Activated CD8-positive, alpha-beta memory T cell treated with anti-CD3 and anti-CD28 coated beads for 48 hours (primary cell): ENCODE data around the gene TSPAN18.
A peak's percentile ranks its signal among the peaks of the same experiment; 100 is the strongest.

ENCODE experiments used
- DNase-seq, 3 experiments: peaks; one replicate each; pipeline ENCODE4 v3.0.0-alpha.2; 2020; ENCODE audit warnings: low read depth in 2 of 3, low spot score in 2 of 3

Gene TSPAN18

DNA sequence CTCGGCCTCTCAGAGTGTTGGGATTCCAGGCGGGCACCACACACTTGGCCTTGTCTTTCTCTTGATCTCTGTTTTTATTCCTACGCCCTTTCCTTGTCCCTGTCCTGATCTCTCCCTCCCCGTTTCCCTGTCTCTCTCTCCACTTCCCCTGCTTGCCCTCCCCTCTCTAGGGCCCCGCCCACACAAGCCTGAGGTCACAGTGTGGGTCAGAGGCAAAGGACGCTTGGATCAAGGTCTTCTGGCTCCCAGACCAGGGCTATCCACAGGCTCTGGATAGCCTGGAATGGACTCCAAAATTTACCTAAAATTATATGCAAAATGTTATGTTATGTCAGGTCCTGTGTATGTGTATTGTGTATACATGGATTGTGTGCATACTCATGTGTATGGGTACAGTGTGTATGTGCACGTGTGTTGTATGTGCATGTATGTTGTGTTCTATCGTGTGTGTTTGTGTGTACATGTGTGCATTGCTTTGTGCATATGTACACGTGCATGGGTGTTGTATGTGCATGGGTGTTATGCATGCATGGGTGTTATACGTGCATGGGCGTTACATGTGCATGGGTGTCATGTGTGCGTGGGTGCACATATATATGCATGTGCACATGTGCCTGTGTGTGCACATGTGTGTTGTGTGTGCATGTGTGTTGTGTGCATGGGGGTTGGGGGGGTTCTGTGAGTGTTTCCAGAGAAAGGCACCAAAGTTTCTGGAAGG, 185.7 kb downstream of the TSPAN18 start:
- no peak for DNase-seq

DNA sequence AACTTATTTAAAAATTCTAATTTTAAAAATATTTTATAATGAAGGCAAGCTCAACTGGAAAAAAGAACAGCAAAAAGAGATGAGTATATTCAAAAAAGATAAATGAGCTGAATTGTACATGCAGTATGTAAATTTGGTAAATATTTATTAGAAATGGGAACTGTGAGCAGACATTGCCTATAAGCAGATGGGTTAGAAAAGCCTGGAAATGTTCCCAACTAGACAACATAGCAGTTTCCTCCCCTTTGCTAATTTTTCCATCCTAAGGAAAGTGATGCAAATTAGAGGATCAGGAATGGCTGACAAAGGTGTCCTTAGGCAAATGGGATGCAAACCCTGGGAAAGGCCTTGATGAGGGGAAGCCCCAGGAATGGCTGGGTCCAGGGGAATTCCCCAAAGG, 186.7 kb downstream of the TSPAN18 start:
- DNase-seq, result no peak

DNA sequence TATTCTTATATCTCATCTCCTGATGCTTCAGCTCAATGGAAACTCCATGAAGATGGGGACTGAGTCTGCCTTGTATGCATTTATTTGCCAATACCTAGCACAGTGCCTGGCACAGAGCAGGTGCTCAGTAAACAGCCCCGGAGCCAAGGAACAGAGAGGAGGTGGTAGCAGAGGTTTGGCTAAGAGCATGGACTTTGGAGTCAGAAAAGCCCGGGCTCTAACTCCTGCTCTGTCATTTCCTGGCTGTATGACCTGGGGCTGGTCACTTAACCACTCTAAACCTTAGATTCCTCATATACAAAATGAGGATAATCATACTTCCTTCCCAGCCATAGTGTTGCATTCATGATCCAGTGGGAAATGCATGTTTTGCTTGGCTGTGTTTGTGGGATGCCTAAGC, 187.3 kb downstream of the TSPAN18 start:
- DNase-seq, result no peak

DNA sequence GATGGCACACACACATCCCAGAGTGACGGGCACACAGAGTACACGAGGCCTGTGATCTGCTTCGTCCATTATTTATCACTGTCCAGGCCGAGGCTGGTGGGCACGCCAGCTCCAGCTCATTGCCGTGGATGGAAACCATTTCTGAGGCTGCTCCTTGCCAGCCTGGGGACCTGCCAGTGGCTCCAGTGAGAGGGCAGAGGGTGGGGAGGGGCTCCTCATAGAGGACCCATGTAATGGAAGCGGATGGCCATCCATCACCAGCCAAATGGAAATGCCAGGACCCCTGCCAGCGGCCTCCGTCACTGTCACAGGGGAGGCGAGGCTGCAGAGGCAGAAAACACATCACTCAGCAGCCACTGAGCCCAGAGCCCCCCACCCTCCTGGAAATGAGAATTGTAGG, 188.2 kb downstream of the TSPAN18 start:
- no peak for DNase-seq

DNA sequence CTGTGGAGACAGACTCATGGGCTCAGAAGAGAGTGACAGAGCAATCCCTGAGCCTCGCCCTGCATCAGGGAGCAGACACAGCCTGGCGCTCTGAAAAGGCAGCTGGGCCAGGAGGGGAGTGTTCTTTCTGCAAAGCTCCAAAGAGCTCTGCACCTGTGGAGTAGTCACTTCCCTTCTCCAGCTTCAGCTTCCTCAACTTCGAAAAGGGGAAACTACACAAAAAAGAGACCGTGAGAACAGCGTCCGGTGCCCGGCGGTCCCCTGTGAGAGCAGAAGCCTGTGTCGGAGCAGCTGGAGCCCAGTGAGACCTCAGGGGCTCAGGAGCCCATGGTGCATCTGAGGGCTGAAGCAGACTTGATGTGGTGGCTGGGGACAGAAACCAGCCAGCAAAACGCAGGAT, 188.9 kb downstream of the TSPAN18 start:
- DNase-seq, result no peak

DNA sequence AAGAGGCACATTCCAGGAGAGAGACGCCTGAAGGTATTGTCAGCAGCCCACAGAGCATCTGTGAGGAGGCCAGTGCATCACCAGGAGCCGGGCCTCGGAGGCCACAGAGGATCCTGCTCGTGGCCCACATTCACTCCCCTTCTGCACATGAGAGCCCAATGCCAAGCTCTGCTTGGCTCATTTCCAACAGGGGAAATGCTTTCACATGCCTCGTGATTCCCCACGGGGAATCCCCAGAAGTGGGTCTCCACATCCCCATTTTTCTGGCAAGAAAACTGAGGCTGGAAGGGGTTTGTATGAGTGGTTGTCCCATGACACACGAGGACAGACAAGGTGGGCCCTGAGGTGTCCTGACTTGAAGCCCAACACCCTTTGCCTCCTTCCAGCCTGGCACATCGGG, 189.6 kb downstream of the TSPAN18 start:
- DNase-seq, result no peak

DNA sequence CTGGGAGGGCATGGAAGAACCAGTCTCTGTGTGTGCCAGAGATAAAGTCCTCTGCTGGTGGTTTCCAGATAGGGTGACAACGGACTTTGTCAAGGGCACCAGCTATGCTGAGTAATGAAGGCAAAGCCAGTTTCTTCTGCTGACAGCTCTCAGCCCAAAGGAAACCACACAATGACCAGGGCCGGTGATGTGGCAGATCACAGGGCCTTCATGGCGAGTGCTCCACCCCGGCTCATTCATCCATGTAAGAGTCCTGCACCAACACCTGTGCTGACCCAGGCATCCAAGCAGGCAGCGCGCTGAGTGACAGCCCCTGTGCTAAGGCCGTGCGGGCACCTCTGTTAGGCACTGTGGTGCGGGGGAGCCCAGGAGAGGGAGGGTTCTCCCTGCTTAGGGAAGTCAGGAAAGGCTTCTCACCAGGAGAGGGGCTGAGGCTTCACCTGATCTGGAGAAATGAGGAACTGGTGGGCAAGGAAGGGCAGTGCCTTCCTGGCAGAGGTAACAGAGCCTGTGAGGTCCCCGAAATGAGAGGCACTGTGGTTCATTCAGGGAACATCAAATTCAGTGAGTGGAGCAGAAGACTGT, 190.1 kb downstream of the TSPAN18 start:
- DNase-seq, result no peak

DNA sequence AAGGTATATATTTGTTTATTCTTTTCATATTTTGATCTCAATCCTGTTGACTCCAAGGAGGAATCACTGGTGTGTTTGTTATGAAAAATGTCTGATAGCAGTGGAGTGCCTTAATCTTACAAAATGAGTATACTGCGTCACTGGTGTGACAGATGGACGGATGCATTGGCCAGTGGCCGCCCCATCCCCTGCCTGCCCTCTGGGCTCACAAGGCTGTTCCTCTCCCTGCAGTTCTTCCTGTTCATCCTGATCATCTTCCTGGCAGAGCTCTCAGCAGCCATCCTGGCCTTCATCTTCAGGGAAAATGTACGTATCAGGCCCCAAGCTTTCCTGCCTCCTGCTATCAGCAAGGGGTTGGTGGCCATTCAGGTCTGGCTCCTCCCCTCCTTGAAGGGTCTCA, 191.0 kb downstream of the TSPAN18 start:
- no peak for DNase-seq

DNA sequence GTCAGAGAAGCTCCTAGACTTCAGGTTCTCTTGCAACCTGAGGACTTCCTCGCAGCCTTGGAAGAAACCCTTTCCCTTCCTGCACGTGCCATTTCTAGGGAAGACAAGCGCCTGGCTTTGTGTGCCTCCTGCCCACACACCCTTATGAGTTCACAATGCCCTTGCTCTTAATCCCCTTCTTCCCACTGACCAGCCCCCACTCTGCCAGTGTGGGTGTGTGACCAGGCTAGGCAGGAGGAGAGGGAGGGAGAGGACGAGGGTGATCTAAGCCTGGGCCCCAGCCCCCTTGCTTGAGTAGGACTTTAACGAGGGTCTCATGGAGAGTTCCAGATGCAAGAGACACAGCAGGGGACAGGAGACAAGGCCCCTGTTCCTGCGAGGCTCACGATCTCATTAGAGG, 193.7 kb downstream of the TSPAN18 start:
- DNase-seq, result no peak

DNA sequence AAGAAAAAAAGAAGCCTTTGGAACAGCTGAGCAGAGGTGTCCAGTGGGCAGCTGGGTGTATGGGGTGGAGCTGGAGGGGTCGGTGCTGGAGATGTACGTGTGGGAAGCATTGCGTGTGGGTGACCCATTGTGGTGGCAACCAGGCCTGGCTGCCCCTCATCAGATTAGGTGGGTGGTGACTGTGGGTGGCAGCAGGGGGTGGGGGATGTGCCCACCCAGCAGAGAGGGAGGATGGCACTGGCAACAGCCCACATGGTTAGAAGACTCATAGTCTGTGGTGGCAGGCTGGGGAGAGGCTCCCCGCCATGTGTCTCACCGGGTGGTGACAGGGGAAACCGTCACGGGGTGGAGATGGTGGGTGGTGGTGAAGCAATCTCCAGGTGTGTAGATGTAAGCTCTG, 196.4 kb downstream of the TSPAN18 start:
- no peak for DNase-seq

DNA sequence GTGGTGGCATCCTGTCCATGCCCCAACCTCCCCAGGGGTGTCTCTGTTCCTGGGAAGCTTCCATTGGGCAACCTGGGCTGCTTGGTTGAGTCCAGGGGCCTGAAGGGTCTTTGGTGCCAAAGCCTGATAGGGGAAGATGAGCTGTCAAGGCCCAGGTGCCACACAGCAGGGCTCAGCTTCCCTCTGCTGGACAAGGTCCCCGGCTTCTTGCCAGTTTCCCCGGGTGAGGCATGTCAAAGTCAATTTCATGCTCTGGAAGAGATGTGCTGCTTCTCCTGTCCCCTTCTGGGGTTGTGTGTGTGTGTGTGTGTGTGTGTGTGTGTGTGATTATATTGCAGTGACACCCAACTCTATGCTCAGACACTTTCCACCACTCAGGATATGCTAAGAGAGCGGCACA, 197.0 kb downstream of the TSPAN18 start:
- DNase-seq, result no peak

DNA sequence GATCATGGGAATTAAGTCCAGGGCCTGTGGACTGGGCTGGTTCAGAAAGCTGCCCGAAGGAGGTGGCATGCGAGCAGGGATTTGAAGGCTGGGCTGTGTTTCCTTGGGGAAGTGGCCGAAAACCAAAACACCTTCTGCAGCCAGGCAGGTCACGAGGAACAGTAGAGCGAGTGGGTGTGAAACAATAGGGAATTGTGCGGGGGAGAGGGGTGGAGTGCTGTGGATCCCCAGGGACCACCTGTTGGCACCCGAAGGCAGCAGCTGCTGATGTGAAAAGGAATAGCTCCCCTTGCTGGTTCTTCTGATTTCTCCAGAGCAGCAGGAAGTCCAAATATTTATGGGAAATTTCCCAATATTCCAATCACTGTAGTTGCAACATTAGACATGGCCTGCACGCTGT, 199.3 kb downstream of the TSPAN18 start:
- no peak for DNase-seq

DNA sequence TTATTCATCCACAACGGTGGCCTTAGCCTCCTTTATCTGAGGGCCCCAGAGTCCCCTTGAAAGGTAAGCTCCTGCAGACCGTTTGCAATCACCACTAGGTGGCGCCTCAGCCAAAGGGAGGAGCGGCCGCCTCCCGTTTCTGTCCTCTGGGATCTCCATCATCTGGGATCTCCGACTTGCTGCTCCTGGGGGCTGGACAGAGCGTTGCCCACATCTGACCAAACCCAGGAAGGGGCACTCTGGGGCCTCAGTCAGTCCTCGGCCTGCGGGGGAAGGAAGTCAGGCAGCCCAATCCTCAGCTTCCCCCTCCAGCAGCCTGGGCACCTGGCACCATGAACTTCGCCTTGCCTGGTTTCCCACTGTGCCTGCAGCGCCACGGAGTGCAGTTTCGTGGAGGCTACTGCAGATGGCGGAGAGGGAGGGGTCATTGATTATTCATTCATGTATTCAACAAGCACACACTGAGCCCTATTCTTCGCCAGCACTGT, 200.5 kb downstream of the TSPAN18 start:
- DNase-seq, result peak; percentile 25 to 43 (median 35)

DNA sequence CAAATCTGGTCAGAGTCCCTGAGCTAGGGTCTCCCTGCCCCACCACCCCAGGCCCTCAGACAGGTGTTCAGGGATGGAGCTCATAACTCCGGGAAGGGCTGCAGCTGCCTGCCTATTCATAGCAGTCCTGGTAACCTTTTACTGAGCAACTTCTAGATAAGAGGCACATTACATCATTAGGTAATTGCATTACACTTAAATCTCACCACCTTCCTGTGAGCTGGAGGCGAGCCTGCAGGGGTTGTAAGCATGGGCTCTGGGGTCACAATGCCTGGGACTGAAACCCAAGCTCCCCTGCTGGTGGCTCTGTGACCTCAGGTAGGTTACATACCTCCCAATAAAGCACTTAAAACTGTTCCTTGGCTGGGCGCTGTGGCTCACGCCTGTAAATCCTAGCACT, 201.4 kb downstream of the TSPAN18 start:
- no peak for DNase-seq

DNA sequence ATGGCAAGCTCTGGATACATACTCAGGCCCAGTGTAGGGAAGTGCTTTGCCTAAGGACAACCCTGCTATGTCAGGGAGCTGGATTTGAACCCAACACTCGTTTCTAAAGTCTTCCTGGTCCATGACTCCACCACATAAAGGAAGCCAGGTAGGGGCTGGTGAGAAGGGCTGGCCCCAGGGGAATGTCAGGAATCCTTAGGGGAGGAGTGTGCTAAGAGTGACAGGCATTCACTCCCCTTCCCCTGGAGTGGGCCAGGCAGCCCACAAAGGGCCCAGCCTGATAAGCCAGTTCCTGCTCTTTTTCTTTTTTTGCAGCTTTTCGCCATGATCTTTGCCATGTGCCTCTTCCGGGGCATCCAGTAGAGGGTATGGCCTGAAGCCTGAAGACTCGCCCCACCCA, 202.1 kb downstream of the TSPAN18 start:
- DNase-seq, result no peak

DNA sequence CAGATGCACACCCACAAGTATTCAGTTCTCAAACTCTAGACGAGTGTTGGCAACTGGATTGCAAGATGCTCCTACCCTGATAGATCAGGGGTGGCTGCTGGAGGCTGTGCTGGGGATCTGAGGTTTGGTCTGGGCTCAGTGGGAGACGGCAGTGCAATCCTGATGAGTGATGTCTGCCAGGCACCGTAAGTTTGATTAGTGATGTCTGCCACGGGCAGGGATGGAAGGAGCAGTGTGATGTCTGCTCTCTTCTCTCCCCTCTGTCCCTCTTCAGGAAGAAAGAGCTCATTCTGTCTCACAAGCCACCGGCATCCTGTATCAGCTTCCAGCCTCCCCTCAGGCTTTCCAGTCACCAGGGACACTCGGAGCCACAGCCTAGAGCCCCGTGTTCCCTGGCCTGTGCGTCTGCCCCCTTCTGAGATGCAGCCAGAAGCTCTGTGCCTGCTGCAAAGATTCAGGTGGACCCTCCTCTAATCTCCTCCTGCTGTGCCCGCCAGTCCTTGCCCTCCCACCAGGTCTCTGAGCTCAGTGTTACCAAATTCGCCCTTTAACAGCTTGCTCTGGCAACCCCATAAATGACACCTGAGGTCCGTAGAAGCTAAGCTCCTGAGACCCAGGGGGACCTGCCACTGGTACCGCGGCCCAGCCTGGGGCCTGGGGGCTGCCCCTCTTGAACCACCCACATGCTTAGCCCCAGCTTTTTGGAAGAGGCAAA, 204.0 kb downstream of the TSPAN18 start:
- no peak for DNase-seq

DNA sequence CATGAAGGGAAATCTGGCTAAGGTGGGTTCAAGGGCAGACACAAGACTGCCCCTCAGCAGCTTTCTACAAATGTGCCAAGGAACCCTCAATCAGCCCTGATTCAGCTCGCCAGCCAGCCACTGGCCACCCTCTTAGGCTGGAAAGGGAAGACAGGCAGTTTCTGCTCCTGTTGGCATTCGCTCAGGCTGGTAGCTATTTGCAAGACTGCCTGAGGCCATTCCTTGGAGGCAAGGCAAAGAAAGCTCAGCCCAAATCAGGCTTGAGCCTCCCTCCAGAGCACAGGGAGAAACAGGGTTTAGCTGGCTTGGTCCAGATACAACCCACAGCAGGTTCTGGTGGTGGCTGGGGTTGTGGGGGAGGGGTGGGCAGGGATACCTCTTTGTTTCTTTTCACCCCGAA, 204.7 kb downstream of the TSPAN18 start:
- no peak for DNase-seq

DNA sequence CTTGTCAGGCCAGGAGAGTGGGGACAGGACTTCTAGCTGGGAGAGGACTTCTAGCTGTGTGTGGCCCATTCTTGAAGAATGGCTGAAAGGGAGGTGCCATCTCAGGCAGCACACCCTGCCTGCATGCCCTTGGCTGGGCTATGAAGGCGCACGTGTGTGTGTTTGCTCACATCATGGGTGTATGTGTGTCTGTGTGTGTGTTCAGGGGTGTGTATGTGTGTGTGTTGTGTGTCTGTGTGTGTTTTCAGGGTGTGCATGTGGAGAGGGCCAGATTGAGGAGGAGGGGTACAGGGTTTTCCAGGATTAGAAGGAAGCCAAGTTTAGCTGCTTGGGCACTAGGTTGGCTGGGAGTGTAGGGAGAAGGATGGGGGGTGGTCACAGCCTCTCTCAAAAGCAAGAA, 207.3 kb downstream of the TSPAN18 start:
- DNase-seq, result no peak

DNA sequence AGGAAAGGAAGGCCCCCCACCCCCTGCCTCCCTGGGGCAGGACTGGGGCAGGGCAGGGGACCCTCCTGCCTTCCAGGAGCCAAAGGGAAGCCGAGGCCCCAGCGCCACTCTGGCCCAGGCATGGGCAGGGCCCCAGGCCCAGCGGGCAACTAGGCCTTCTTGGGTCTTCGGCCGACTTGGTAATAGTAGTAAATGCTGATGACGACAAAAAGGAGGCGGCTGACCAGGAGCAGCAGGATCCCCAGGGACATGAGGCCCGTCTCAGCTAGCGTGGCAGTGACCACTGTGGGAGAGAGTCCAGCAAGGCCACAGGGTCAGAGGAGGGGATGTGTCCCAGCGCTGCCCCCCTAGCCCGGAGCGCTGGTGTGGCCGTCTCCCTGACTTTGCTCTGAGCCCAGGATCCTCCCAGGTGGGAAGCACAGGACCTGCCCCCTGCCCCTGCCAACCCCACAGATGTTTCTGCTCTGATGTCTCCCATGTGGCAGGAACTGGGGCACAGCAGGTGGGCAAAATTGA, 208.0 kb downstream of the TSPAN18 start:
- no peak for DNase-seq

DNA sequence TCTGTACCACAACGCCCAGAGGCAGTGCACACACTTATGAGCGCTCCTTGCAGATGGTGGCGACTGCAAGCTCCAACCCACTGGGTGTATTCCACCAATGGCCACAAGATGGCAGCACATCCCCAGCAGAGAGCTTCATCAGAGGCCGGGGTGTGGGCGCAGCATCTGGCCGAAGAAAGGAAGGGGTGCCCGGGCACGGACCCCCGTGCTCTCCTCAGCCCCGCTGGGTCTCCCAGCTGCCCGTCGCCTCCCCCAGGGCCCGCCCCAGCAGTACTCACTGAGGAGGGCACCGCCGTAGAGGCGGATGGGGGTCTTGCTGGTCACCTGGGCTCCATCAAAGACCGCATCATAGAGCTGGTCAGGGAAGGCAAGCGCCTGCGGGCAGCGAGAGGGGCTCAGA, 209.8 kb downstream of the TSPAN18 start:
- DNase-seq, result peak; percentile 62 to 83 (median 81)

DNA sequence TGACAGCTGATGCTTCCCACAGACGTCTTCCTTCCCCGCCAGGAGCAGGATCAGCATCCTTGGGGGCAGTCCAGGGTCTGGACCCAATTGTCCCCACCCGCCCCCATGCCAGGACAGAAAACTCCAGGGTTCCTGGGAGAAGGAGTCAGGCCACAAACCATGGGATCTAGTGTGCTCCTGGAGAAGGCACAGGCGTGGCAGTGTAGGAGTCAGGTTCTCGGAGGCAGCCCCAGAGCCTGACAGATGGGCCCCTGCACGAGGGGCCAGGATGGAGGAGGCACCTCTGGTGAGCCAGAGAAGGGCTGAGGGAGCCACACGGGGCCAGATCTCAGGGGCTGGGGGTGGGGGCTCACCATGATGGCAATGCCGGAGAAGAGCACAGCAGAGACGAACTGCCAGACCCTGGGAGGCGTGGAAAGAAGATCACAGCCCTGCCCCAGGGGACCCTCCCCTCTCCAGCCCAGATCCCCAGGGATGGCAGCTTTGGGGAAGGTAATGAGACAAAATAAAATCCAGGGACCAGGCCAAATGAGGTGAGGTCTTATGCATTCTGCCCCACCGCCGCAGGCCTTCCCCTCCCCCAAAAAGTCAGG, 210.3 kb downstream of the TSPAN18 start:
- no peak for DNase-seq
